RPMI7951 (cell line): ENCODE data around the gene KRTAP10-10. TPM values are rescaled to one million over a fixed set of nuclear protein-coding genes. Genes with fewer than 3 reads are reported as not detected.
"Not testable (repeated sequence)": the region's sequence is repeated elsewhere in the genome, so short reads cannot be mapped to it uniquely, and the experiment has no call there.

Experiments used
- DNase-seq: peaks from one replicate; pipeline ENCODE4 v3.0.0-alpha.2; 2012; ENCODE audit warnings: low read depth
- total RNA-seq: library from RNA; depleted of rRNA; stranded (reverse); fragments of >200 nt; shearing (Covaris generic); gene quantifications from 2 replicates; pipeline ENCODE4 v1.2.3, GENCODE V29; 2014

Gene KRTAP10-10
- total RNA-seq, 1 experiment from 2014 or later, result not detected

DNA sequence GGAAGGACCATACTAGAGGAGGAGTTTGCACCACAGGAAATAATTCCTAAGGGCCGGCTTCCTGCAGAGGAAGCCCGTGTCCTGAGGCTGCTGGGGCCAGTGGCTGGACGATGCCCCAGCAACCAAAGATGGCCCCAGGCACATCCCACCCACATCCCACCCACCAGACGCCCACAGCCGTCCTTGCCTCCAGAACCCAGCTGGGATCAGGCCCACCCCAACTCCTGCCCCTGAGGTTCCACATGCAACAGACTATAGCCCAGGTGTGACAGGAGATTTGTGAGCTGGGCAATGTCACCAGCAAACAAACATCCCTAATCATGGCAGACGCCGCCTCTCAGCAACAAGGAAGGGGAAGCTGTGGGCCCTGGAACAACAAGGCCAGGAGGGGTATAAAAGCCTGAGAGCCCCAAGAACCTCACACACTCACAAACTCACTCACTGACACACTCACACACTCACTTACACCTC, 10.4 kb upstream of the KRTAP10-10 start, which contains the start of gene KRTAP10-9:
TSS of gene KRTAP10-9 (plus strand) at position 421 of the 471 bp plus-strand sequence. CDS start 79 bp downstream, outside the sequence.
- DNase-seq, result no peak

DNA sequence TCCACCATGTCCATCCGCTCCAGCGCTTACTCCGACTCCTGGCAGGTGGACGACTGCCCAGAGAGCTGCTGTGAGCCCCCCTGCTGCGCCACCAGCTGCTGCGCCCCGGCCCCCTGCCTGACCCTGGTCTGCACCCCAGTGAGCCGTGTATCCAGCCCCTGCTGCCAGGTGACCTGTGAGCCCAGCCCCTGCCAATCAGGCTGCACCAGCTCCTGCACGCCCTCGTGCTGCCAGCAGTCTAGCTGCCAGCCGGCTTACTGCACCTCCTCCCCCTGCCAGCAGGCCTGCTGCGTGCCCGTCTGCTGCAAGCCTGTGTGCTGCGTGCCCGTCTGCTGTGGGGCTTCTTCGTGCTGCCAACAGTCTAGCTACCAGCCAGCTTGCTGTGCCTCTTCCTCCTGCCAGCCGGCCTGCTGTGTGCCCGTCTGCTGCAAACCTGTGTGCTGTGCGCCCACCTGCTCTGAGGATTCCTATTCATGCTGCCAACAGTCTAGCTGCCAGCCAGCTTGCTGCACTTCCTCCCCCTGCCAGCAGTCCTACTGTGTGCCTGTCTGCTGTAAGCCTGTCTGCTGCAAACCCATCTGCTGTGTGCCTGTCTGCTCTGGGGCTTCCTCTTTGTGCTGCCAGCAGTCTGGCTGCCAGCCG, 9.9 kb upstream of the KRTAP10-10 start:
- not testable (repeated sequence) for DNase-seq

DNA sequence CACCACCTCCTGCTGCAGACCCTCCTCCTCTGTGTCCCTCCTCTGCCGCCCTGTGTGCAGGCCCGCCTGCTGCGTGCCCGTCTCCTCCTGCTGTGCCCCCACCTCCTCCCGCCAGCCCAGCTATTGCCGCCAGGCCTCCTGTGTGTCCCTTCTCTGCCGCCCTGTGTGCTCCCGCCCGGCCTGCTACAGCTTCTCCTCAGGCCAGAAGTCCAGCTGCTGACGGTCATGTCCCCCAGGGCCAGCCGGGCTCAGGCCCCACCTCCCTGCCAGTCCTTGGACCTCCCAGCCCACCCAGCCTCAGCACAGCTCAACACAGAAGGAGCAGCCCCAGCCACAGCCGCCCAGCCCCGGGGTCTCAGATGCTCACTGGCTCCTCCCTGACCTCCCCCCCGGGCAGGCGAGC, 9.3 kb upstream of the KRTAP10-10 start:
- not testable (repeated sequence) for DNase-seq

DNA sequence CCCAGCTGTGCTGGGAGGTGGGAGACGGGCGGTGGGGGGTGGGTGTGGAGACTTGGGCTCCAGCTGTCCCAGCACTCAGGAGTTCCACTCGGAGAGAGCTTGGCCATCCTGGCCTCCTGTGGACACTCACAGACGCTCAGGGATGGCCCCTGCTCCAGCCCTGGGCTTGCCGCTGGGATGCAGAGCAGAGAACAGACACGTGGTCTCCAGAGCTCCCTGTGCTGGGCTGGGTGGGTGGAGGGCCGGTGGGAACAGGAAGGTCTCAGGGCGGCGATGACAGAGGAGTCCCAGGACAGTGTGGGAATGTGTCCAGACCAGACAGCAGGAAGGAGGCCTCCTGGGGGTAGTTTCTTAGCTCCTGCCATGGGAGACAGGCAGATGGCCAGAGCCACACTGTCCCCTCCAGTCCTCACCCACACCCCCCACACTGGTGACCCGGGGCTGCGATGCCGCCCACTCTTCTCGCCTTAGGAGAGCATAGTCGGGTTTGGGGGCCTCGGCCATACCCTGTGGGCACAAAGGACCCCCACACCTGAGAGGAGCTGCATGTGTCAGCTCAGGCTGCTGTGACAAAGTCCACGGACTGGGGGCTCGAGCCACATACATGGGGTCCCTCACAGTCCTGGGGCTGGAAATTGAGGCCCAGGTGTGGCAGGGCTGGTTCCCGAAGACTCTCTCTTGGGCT, 8.3 kb upstream of the KRTAP10-10 start:
- no peak for DNase-seq

DNA sequence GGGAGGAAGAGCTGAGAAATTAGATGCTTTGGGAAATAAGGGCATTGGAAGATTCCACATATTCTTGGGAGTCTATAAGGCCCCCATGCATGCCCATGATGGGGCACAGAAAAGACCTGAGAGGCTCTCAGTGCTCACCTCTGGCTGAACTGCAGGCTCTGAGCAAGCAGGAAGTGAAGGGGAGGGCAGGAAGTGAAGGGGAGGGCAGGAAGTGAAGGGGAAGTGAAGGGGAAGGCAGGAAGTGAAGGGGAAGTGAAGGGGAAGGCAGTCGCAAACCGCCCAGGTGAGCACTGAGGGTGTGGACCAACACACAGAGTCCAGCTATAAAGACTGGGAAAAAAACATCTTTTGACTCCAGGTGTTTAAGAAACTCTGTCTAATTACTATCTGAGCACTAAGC, 6.7 kb upstream of the KRTAP10-10 start:
- DNase-seq, result no peak

DNA sequence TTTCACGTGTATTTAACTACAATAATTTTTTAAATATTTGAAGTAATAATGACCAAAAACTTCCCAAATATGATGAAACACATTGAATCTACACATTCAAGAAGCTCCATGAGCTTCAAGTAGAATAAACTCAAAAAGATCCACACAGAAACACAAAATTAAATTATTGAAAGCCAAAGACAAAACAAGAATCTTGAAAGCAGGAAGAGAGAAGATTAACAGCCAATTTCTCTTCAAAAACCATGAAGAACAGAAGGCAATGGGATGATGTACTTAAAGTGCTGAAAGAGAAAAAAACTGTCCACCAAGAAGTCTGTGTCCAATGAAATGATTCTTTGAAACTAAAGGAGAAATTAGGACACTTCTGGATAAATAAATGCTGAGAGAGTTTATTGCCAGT, 5.1 kb upstream of the KRTAP10-10 start:
- no peak for DNase-seq

GRCh38 chr21:44636209-44637017, 743 bp upstream of the KRTAP10-10 start:
- no peak for DNase-seq

DNA sequence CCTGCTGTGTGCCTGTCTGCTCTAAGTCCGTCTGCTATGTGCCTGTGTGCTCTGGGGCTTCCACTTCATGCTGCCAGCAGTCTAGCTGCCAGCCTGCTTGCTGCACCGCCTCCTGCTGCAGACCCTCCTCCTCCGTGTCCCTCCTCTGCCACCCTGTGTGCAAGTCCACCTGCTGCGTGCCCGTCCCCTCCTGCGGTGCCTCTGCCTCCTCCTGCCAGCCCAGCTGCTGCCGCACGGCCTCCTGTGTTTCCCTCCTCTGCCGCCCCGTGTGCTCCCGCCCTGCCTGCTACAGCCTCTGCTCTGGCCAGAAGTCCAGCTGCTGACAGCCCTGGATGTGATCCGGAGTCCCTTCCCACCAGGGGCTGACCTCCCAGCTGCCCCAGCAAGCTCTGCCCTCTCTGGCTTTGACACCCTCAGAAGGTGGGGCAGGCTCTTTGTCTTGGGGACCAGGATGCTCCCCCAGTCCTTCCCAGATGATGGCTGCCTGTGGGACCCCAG, 744 bp downstream of the KRTAP10-10 start:
- not testable (repeated sequence) for DNase-seq

DNA sequence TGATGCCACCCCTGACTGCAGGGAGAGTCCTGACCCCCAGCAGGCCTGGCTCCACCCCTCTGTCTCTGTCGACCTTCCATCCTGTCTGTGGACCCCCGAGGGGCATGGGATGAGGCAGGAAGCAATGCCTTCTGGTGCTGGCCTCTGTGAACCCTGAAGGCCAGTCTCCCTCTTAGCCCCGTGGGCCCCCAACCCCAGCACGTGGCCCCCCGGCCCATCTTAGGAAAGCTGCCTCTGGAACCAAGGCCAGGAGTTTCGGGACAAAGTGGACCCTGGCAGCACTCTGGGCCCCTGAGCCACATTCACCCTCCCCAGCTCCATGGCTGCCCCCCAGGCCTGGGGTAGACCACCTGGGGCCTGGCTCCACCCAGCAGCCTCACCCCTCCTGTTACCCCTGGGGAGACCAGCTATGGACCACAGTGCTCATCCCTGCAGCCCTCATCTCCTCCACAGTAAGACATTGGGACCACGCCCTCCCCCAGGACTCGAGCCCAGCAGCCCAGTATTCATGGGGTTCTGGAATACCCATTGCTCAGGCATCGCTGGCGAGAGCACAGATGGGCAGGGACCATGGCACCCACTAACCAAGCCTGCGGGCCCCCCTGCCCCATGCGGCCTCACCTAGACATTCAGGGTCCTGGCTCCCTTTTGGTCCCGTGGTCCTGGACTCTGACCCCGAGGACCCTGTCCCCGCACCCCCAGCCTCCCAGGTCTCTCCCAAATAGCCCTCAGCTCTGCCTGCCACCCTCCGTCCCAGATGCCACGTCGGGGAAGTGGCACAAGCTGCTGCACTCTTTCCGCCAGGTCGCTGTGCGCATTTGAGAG, 1.6 kb downstream of the KRTAP10-10 start:
- DNase-seq, result not testable (repeated sequence)

DNA sequence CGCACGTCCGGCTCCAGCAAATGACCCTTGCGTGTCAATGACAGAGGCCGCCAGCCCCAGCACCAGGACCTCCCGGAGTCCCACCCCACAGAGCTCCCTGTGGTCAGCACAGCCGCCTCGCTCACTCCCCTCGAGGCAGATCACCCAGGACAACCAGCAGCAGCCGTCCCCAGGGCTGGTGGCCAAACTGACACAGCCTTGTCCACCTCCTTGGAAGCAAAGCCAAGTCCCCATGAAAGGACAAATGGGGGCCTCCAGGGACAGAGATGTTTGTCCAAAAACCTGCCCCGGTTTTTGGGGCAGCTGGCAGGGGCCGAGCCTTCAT, 2.1 kb downstream of the KRTAP10-10 start:
- no peak for DNase-seq

DNA sequence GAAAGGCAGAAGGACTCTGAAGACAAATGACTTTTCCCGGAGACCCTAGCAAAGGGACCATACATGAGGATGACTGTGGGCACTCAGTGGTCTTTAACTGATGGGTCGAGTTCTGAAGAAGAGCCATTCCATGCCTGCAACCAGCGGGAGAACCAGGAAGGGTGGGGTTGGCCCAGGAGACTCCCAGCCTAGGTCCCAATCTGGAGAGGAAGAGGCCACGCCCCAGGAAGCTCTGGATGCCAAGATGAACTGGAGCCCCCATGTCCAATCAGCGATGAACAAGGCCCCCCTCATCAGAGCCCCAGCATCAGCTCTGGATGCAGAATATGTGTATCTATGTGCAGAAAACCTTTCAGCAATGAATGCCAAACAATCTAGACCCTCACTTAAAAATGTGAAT, 3.6 kb downstream of the KRTAP10-10 start:
- DNase-seq, result no peak

- DNase-seq, result no peak
Observed at GRCh38 chr21:44643741-44644310, 6.7 kb downstream of the KRTAP10-10 start.

GRCh38 chr21:44644878-44645277, 7.7 kb downstream of the KRTAP10-10 start:
- DNase-seq, result no peak

GRCh38 chr21:44646366-44647221, 9.4 kb downstream of the KRTAP10-10 start, which contains the start of gene KRTAP10-11:
TSS of gene KRTAP10-11 (plus strand) at chr21:44646414. CDS start at chr21:44646459, 45 bp downstream.
- not testable (repeated sequence) for DNase-seq

DNA sequence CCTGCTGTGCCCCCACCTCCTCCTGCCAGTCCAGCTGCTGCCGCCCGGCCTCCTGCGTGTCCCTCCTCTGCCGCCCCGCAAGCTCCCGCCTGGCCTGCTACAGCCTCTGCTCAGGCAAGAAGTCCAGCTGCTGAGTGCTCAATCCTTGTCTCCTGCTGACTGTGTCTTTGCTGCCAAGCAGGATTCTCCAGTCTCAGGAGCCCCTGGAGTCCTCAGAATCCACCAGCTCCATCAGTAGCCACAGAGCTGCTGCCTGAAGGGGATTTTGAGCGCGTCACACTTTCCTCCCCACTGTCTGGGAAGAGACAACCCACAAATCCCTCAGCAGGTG, 10.0 kb downstream of the KRTAP10-10 start:
- DNase-seq, result no peak

GRCh38 chr21:44648557-44649311, 11.6 kb downstream of the KRTAP10-10 start:
- DNase-seq, result no peak

- no peak for DNase-seq
Observed at GRCh38 chr21:44649521-44650100, 12.5 kb downstream of the KRTAP10-10 start.

DNA sequence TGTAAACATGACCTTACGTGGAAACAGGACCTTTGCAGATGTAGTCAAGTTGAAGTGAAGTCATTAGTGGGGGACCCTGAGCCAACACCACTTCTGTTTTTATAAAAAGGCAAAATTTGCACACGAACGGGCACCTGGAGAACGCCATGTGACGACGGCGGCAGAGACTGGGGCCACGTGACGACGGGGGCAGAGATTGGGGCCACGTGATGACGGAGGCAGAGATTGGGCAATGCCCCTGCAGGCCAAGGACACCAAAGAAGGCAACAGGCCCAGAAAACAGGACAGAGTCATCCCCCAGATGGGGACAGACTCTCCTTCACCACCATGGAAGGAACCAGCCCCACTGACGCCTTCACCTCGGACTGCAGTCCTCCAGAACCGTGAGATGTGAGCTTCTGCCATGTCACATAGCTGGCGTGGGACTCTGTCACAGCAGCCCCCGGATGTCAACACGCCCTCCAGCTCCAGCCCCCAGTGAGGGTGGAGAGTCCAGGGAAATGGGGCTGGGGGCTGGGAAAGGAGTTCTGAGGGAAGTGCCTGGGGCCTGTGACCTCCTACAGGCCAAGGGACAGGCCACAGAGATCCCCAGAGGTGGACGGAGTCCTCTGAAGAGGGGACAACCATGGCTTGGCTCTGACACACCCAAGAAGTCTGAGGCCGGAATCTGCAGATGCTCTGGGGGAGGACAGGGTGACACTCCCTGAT, 13.3 kb downstream of the KRTAP10-10 start:
- no peak for DNase-seq
